PC-9 (cell line): Measurements from ENCODE around the gene JAML.

Source experiments
- EZH2 ChIP-seq: fragments of 200-600 bp; sonication (generic); IDR thresholded peaks from 2 replicates; pipeline ENCODE4 v1.8.0; 2017; ENCODE audit warnings: antibody characterized with exemption, low read depth
- TF ChIP-seq, protein P1 (sequence below): fragments of 200-600 bp; sonication (generic); conservative IDR thresholded peaks from 2 replicates; pipeline ENCODE4 v1.6.1; 2017; ENCODE audit warnings: mixed run types, antibody characterized with exemption, mild to moderate bottlenecking, moderate library complexity

DNA sequence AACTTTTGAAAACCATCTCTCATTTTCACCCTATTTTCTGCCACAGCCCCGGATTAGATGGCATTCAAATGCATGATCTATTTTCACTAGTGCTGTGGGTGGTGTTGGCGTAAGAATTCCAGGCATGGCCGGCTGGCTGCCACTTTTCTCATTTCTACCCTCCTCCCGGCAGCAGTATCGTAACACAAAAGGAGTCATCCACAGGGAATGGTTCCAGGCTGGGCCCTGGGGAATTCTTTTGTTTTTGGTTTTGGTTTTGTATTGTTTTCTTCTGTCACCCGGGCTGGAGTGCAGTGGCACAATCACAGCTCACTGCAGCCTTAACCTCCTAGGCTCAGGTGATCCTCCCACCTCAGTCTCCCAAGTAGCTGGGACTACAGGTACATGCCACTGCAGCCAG lies 13.8 kb downstream of the JAML start:
- TF ChIP-seq, protein P1, sequence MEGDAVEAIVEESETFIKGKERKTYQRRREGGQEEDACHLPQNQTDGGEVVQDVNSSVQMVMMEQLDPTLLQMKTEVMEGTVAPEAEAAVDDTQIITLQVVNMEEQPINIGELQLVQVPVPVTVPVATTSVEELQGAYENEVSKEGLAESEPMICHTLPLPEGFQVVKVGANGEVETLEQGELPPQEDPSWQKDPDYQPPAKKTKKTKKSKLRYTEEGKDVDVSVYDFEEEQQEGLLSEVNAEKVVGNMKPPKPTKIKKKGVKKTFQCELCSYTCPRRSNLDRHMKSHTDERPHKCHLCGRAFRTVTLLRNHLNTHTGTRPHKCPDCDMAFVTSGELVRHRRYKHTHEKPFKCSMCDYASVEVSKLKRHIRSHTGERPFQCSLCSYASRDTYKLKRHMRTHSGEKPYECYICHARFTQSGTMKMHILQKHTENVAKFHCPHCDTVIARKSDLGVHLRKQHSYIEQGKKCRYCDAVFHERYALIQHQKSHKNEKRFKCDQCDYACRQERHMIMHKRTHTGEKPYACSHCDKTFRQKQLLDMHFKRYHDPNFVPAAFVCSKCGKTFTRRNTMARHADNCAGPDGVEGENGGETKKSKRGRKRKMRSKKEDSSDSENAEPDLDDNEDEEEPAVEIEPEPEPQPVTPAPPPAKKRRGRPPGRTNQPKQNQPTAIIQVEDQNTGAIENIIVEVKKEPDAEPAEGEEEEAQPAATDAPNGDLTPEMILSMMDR, result no peak
- TF ChIP-seq EZH2, result no peak
